Iris pigment epithelial cell (primary cell): ENCODE measurements around the gene CYBB.

Experiments used
- DNase-seq: peaks from one replicate; pipeline ENCODE4 v3.0.0-alpha.2; 2011; ENCODE audit warnings: low read depth

CYBB gene

GRCh38 chrX:37844622-37845021, 64.8 kb downstream of the CYBB start:
- no peak for DNase-seq

GRCh38 chrX:37846141-37846540, 66.3 kb downstream of the CYBB start:
- peak; percentile 38 for DNase-seq

DNA sequence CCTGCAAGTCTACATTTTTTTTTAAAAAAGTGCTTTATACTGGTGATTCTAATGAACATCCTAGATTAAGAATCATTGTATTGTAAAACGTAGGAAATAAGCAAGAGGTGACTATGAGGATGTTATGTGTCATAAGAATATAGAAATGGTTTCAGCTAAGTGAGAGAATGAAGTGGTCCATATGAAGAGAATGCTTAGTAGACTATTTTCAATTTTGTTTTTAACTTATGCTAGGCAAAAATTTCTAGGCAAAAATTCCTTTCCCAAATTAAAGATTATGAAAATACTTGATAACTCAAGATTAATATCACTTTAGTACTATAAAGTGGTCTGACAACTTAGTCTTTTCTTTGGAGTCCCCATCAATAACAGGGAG, 66.7 kb downstream of the CYBB start:
- DNase-seq, result no peak

GRCh38 chrX:37846934-37847732, 67.3 kb downstream of the CYBB start, which contains the start of gene DYNLT3:
TSS of gene DYNLT3 (minus strand) at chrX:37847571. CDS start at chrX:37847510, 61 bp downstream.
- peak; percentile 56 for DNase-seq

DNA sequence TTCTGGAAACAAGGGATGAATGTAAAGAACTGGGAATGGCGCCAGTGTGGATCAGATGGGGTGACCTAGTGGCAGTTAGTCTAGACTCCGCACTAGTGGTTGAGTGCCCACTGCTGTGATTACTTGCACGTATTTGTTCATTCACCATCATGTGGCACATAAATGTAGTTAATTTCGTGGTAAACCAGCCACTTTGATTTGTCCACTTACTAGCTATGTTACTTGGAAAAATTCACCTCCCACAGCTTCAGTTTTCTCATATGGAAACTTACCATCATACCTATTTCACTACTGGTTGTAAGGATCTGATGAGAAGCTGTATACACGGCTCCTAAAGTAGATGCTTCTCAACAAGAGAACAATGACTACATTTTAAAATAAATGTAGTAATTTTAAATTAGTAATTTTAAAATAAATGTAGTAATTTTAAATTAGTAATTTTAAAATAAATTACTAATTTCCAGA, 67.9 kb downstream of the CYBB start:
- no peak for DNase-seq

- DNase-seq, result no peak
These were observed 74.3 kb downstream of the CYBB start for GRCh38 chrX:37854148-37854547.

DNA sequence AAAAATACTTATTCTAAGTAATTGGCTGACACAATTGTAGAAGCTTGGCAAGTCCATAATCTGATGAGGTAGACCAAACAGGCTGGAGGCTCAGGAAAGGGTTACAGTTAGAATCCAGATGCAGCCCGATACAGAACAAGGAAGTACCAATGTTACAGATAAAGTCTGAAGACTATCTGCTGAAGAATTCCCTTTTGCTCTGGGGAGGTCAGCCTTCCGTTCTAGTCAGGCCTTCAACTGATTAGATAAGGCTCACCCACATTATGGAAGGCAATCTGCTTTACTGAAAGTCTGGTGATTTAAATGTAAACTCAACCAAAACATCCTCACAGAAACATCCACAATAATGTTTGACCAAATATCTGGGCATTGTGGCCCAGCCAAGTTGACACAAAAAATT, 74.9 kb downstream of the CYBB start:
- DNase-seq, result no peak

DNA sequence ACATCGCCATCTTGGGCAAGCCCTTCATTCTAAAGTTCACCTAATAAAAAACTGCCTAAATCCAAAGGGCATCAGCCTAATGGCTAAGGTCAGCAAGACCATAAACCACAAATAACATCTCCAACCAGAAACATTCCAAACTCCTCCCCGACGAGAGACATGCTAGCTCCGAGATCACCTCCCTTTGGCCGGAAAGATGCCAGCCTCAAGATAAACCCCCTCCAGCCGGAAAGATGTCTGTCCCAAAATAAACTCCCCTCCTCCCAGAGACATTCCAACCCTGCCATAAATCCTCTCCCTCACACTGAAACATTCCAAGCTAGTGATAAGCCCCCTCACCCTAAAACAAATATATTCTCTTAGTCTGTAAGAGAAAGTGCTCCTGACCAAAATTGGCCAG, 80.9 kb downstream of the CYBB start:
- no peak for DNase-seq

DNA sequence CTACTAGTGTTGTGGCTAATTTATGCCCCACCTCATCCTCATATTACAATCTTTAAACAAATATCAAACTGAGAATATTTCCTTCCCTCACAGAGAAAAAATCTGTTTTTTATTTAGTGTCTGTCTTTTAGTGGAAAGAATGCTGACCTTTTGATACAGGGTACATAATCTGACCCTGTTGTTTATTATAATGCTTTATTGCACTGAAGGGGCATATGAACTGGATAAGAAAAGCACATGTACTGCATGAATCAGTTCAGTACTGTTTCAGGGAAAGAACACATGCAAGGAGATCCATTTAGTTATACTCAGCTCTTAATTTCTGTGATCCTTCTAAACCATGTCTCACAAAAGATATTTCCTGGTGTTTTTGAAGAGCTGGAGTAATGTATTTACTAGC, 83.0 kb downstream of the CYBB start:
- DNase-seq, result no peak
